Liver (tissue), 9 donors: ENCODE results near the gene PNMA8B. TPM values are rescaled to one million over a fixed set of nuclear protein-coding genes. Genes with fewer than 3 reads are reported as not detected.

Source experiments
- DNase-seq: peaks from one replicate; pipeline ENCODE4 v3.0.0-alpha.2; 2017; ENCODE audit warnings: low spot score
- H3K27ac ChIP-seq, 2 donors: one replicate each; pipeline ENCODE4 v1.7.0; 2013; ENCODE audit warnings: inconsistent platforms in 2 of 2, low read length in 2 of 2, control low read depth in 1 of 2, low read depth in 1 of 2, mild to moderate bottlenecking in 1 of 2
- H3K27me3 ChIP-seq, 4 donors: one replicate each; pipeline versions ENCODE4 v1.6.1 to v1.7.0; 2013; ENCODE audit warnings: low read length in 3 of 4, inconsistent platforms in 1 of 4, mild to moderate bottlenecking in 1 of 4, moderate library complexity in 1 of 4; ENCODE audit not compliant: control insufficient read depth in 4 of 4, insufficient read depth in 4 of 4
- H3K36me3 ChIP-seq, 4 donors: one replicate each; pipeline versions ENCODE4 v1.6.1 to v1.7.0; 2013; ENCODE audit warnings: low read length in 3 of 4, mild to moderate bottlenecking in 3 of 4, low read depth in 1 of 4, moderate library complexity in 1 of 4; ENCODE audit not compliant: control insufficient read depth in 4 of 4, insufficient read depth in 3 of 4
- H3K4me1 ChIP-seq, 4 donors: one replicate each; pipeline versions ENCODE4 v1.6.1 to v1.7.0; 2013; ENCODE audit warnings: low read length in 3 of 4, mild to moderate bottlenecking in 3 of 4, moderate library complexity in 1 of 4; ENCODE audit not compliant: control insufficient read depth in 4 of 4, insufficient read depth in 4 of 4
- H3K4me3 ChIP-seq, 3 donors: one replicate each; pipeline versions ENCODE4 v1.6.1 to v1.7.0; 2013; ENCODE audit warnings: low read length in 3 of 3, control low read depth in 1 of 3, low read depth in 1 of 3, mild to moderate bottlenecking in 1 of 3
- H3K9ac ChIP-seq, 2 donors: one replicate each; pipeline ENCODE4 v1.7.0; 2013; ENCODE audit warnings: low read length in 2 of 2, mild to moderate bottlenecking in 2 of 2, moderate library complexity in 2 of 2, control low read depth in 1 of 2, low read depth in 1 of 2
- H3K9me3 ChIP-seq, 4 donors: one replicate each; pipeline versions ENCODE4 v1.6.1 to v1.7.0; 2013; ENCODE audit warnings: low read length in 3 of 4; ENCODE audit not compliant: control insufficient read depth in 4 of 4
- EGR1 ChIP-seq, 2 donors: IDR thresholded peaks; 2 replicates each; pipeline ENCODE4 v1.6.1; 2016 to 2018; ENCODE audit warnings: antibody characterized with exemption in 2 of 2, low read depth in 2 of 2
- FOXA2 ChIP-seq: IDR thresholded peaks from 2 replicates; pipeline ENCODE4 v1.6.1; 2016; ENCODE audit warnings: antibody characterized with exemption
- GABPA ChIP-seq, 2 donors: IDR thresholded peaks in 1 of 2; conservative IDR thresholded peaks in 1 of 2; 2 replicates each; pipeline ENCODE4 v1.6.1; 2016; ENCODE audit warnings: antibody characterized with exemption in 2 of 2, mild to moderate bottlenecking in 1 of 2, moderate library complexity in 1 of 2
- HNF4A ChIP-seq, 2 donors: conservative IDR thresholded peaks; 2 replicates each; pipeline ENCODE4 v1.6.1; 2016; ENCODE audit warnings: antibody characterized with exemption in 2 of 2, mild to moderate bottlenecking in 2 of 2
- HNF4G ChIP-seq: IDR thresholded peaks from 2 replicates; pipeline ENCODE4 v1.6.1; 2016; ENCODE audit warnings: antibody characterized with exemption
- JUND ChIP-seq, 2 donors: IDR thresholded peaks; 2 replicates each; pipeline ENCODE4 v1.6.1; 2016; ENCODE audit warnings: antibody characterized with exemption in 2 of 2
- MAX ChIP-seq: IDR thresholded peaks from 2 replicates; pipeline ENCODE4 v1.6.1; 2016; ENCODE audit warnings: antibody characterized with exemption
- NR2F2 ChIP-seq: IDR thresholded peaks from 2 replicates; pipeline ENCODE4 v1.6.1; 2016; ENCODE audit warnings: antibody characterized with exemption
- RAD21 ChIP-seq, 2 donors: IDR thresholded peaks; 2 replicates each; pipeline ENCODE4 v1.6.1; 2016; ENCODE audit warnings: antibody characterized with exemption in 2 of 2, mild to moderate bottlenecking in 2 of 2
- RXRA ChIP-seq, 2 donors: IDR thresholded peaks; 2 replicates each; pipeline ENCODE4 v1.6.1; 2017 to 2018; ENCODE audit warnings: antibody characterized with exemption in 2 of 2, mild to moderate bottlenecking in 1 of 2
- SP1 ChIP-seq: IDR thresholded peaks from 2 replicates; pipeline ENCODE4 v1.6.1; 2018; ENCODE audit warnings: antibody characterized with exemption, mild to moderate bottlenecking
- TAF1 ChIP-seq: conservative IDR thresholded peaks from 2 replicates; pipeline ENCODE4 v1.6.1; 2016; ENCODE audit warnings: antibody characterized with exemption, mild to moderate bottlenecking
- YY1 ChIP-seq: IDR thresholded peaks from 2 replicates; pipeline ENCODE4 v1.6.1; 2016; ENCODE audit warnings: antibody characterized with exemption, mild to moderate bottlenecking
- ZBTB33 ChIP-seq: IDR thresholded peaks from 2 replicates; pipeline ENCODE4 v1.6.1; 2016; ENCODE audit warnings: antibody characterized with exemption
- WGBS: extraction: QIAGEN DNeasy Blood & Tissue Kit; methylation state at CpG from one replicate; pipeline ENCODE4 v1.1.7; 2013; 5-methylcytosine and 5-hydroxymethylcytosine counted together
- polyA plus RNA-seq, 2 donors: library from polyadenylated mRNA; stranded (reverse) in 1 of 2; unstranded in 1 of 2; fragments of 200-250 nt in 1 of 2; fragments of >200 nt in 1 of 2; fragmentation: Nextera tagmentation in 1 of 2; extraction: Ambion mirVana in 1 of 2; gene quantifications; one replicate each; pipeline versions ENCODE4 v1.2.1 to v1.2.3, GENCODE V29; 2013 to 2015
- total RNA-seq, 2 donors: library from RNA; depleted of rRNA; stranded (reverse); fragments of >200 nt; gene quantifications; one replicate each; pipeline ENCODE4 v1.2.3, GENCODE V29; 2014
- TF ChIP-seq, protein P1 (sequence below): IDR thresholded peaks from 2 replicates; pipeline ENCODE4 v1.6.1; 2016; ENCODE audit warnings: antibody characterized with exemption
- TF ChIP-seq, protein P2 (sequence below): IDR thresholded peaks from 2 replicates; pipeline ENCODE4 v1.6.1; 2016; ENCODE audit warnings: antibody characterized with exemption, mild to moderate bottlenecking
- TF ChIP-seq, protein P3 (sequence below): fragments of 150-350 bp; IDR thresholded peaks from 2 replicates; pipeline ENCODE4 v1.5.1; 2017; ENCODE audit warnings: improper control_type of control experiment, low read depth, low read length; ENCODE audit not compliant: missing input control
- donor health status: healthy.
- donor health status: healthy.
- donor health status: healthy.
- donor health status: healthy.
- donor health status: healthy.

The PNMA8B gene
- total and polyA plus RNA-seq, 4 donors = 0.15 to 0.59 (median 0.39) TPM

- H3K9me3 ChIP-seq = no peaks in the 10 kb centered on the region
- H3K9ac ChIP-seq = no peak overlapping the region
- no peak overlapping the region for H3K27ac ChIP-seq
- no peak for DNase-seq
- 44% methylated on average over 3 of the region's 3 CpGs for WGBS
- no peaks in the 10 kb centered on the region for H3K36me3 ChIP-seq
- no peak overlapping the region for H3K4me3 ChIP-seq
- H3K27me3 ChIP-seq = peaks cover 0 to 8% (median under 1%) of the 10 kb centered on the region in 4 donors
- H3K4me1 ChIP-seq = peaks cover 0 to 6% (median 3%) of the 10 kb centered on the region in 4 donors
- TF ChIP-seq RXRA (IDR thresholded peaks at IDR 0.05) (no peak), HNF4G (no peak), ZBTB33 (no peak), GABPA (IDR thresholded peaks at IDR 0.05 in 1 of 2, conservative IDR thresholded peaks at IDR 0.05 in 1 of 2) (no peak), EGR1 (IDR thresholded peaks at IDR 0.05; ENCODE audit: low read depth in 2 of 2) (no peak), MAX (no peak), TAF1 (no peak), YY1 (no peak), JUND (IDR thresholded peaks at IDR 0.05) (no peak), SP1 (no peak), HNF4A (conservative IDR thresholded peaks at IDR 0.05) (no peak), RAD21 (IDR thresholded peaks at IDR 0.05) (no peak), NR2F2 (no peak), FOXA2 (no peak)
- TF ChIP-seq, protein P1, sequence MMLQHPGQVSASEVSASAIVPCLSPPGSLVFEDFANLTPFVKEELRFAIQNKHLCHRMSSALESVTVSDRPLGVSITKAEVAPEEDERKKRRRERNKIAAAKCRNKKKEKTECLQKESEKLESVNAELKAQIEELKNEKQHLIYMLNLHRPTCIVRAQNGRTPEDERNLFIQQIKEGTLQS = no peak
- TF ChIP-seq, protein P2, sequence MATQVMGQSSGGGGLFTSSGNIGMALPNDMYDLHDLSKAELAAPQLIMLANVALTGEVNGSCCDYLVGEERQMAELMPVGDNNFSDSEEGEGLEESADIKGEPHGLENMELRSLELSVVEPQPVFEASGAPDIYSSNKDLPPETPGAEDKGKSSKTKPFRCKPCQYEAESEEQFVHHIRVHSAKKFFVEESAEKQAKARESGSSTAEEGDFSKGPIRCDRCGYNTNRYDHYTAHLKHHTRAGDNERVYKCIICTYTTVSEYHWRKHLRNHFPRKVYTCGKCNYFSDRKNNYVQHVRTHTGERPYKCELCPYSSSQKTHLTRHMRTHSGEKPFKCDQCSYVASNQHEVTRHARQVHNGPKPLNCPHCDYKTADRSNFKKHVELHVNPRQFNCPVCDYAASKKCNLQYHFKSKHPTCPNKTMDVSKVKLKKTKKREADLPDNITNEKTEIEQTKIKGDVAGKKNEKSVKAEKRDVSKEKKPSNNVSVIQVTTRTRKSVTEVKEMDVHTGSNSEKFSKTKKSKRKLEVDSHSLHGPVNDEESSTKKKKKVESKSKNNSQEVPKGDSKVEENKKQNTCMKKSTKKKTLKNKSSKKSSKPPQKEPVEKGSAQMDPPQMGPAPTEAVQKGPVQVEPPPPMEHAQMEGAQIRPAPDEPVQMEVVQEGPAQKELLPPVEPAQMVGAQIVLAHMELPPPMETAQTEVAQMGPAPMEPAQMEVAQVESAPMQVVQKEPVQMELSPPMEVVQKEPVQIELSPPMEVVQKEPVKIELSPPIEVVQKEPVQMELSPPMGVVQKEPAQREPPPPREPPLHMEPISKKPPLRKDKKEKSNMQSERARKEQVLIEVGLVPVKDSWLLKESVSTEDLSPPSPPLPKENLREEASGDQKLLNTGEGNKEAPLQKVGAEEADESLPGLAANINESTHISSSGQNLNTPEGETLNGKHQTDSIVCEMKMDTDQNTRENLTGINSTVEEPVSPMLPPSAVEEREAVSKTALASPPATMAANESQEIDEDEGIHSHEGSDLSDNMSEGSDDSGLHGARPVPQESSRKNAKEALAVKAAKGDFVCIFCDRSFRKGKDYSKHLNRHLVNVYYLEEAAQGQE = no peak
- TF ChIP-seq, protein P3, sequence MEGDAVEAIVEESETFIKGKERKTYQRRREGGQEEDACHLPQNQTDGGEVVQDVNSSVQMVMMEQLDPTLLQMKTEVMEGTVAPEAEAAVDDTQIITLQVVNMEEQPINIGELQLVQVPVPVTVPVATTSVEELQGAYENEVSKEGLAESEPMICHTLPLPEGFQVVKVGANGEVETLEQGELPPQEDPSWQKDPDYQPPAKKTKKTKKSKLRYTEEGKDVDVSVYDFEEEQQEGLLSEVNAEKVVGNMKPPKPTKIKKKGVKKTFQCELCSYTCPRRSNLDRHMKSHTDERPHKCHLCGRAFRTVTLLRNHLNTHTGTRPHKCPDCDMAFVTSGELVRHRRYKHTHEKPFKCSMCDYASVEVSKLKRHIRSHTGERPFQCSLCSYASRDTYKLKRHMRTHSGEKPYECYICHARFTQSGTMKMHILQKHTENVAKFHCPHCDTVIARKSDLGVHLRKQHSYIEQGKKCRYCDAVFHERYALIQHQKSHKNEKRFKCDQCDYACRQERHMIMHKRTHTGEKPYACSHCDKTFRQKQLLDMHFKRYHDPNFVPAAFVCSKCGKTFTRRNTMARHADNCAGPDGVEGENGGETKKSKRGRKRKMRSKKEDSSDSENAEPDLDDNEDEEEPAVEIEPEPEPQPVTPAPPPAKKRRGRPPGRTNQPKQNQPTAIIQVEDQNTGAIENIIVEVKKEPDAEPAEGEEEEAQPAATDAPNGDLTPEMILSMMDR = no peak
These were observed 13.0 kb downstream of the PNMA8B start for GRCh38 chr19:46482631-46483030.
